ENCODE results near the gene MESD.

DNA sequence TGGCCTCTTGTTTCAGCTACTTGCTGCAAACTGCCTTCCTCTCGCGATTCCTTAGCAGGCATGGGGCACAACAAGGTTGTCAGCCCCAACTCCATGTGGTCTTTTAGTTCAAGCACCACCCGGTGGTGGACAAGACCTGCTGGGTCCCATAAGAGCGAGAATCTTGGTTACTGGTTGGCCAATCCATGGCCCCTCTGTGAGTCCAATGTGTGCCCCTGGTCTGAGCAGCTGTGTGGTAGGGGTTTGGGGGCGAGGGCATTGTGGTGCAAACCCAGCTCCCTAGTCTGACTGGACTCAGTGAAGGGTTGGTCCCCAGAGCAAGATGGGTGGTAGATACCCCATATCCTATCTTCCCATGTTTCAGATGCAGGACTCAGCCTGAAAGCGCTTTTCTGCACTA is 48.8 kb downstream of the MESD start:
- no peak for TF ChIP-seq CTCF (IDR thresholded peaks at IDR 0.05)
- TF ChIP-seq POLR2AphosphoS5 (IDR thresholded peaks at IDR 0.05; ENCODE audit: low read depth, low read length): no peak
- TF ChIP-seq REST (IDR thresholded peaks at IDR 0.05; ENCODE audit: insufficient read depth in 1 of 2, low read depth in 2 of 2, low read length in 1 of 2): no peak
- TF ChIP-seq TCF7L2 (IDR thresholded peaks at IDR 0.05; ENCODE audit: low read depth, low read length): no peak
